AG04449 (cell line): ENCODE data around the gene MAN2A2.
"Not testable (repeated sequence)": the region's sequence is repeated elsewhere in the genome, so short reads cannot be mapped to it uniquely, and the experiment has no call there.

Experiments used
- CTCF ChIA-PET: fragments of 350-600 bp; formaldehyde crosslinking; extraction: SDS; loops from one replicate; lab custom pipeline; 2021; ENCODE audit warnings: antibody characterized with exemption; lab: Yijun Ruan, JAX
- POLR2A ChIA-PET: fragments of 400-600, 350-600 bp; formaldehyde crosslinking; extraction: SDS; loops from one replicate; lab custom pipeline; 2020; ENCODE audit warnings: antibody characterized with exemption, inconsistent platforms; lab: Yijun Ruan, JAX
- DNase-seq: peaks from one replicate; pipeline ENCODE4 v3.0.0-alpha.2; 2010; ENCODE audit warnings: low read depth, low spot score
- H3K4me3 ChIP-seq: 2 replicates; pipeline ENCODE4 v1.5.1; 2011; ENCODE audit warnings: low read depth, mild to moderate bottlenecking, control low read depth, low read length
- CTCF ChIP-seq: IDR thresholded peaks from one replicate; pipeline ENCODE4 v1.5.1; 2011; ENCODE audit warnings: mild to moderate bottlenecking, moderate library complexity, low read length, control low read depth, inconsistent platforms; ENCODE audit not compliant: insufficient read depth; ENCODE audit errors: missing control alignments

MAN2A2 gene

GRCh38 chr15:90918835-90919234 lies 15.7 kb downstream of the MAN2A2 start:
- POLR2A ChIA-PET: no interaction called here
- no peak for DNase-seq
- CTCF ChIA-PET: interaction anchor here (1.2 to 14.1 kb wide), 2 partner anchors 14 to 16 kb away, joined by 3 to 180 read pairs; partner anchors contain the start of genes HDDC3 and UNC45A
- H3K4me3 ChIP-seq: no peak overlapping the region
- TF ChIP-seq CTCF: no peak

- ChIA-PET CTCF (interaction anchor here (1.0 to 14.1 kb wide), 4 partner anchors 10 to 20 kb away, joined by 3 to 180 read pairs (median 4); partner anchors contain the start of genes HDDC3 and UNC45A), POLR2A (no interaction called here)
- DNase-seq: no peak
- no peak for TF ChIP-seq CTCF
- H3K4me3 ChIP-seq: no peak overlapping the region
Observed at GRCh38 chr15:90921887-90922286, 18.8 kb downstream of the MAN2A2 start.

- H3K4me3 ChIP-seq, DNase-seq, POLR2A ChIA-PET: not testable (repeated sequence)
- CTCF ChIA-PET: interaction anchor here (1.0 to 14.1 kb wide), 4 partner anchors 10 to 37 kb away, joined by 4 to 180 read pairs (median 4); partner anchors contain the start of genes HDDC3 and UNC45A
Observed at GRCh38 chr15:90922712-90923322, 19.7 kb downstream of the MAN2A2 start.

GRCh38 chr15:90924375-90924774 lies 21.3 kb downstream of the MAN2A2 start:
- no peak for DNase-seq
- no peak for TF ChIP-seq CTCF
- POLR2A ChIA-PET: no interaction called here
- CTCF ChIA-PET: interaction anchor here (1.3 to 14.1 kb wide), 3 partner anchors 8 to 38 kb away, joined by 3 to 180 read pairs (median 10); partner anchors contain the start of genes HDDC3 and UNC45A
- no peak overlapping the region for H3K4me3 ChIP-seq

- CTCF ChIA-PET: interaction anchor here (1.4 to 14.1 kb wide), 2 partner anchors 6 to 30 kb away, joined by 3 to 180 read pairs; partner anchors contain the start of genes HDDC3 and UNC45A
- POLR2A ChIA-PET, H3K4me3 ChIP-seq, DNase-seq: not testable (repeated sequence)
Observed at GRCh38 chr15:90926766-90927165, 23.7 kb downstream of the MAN2A2 start.

GRCh38 chr15:90928106-90928505 lies 25.0 kb downstream of the MAN2A2 start:
- POLR2A ChIA-PET, DNase-seq, H3K4me3 ChIP-seq: not testable (repeated sequence)
- CTCF ChIA-PET: interaction anchor here (1.0 to 10.1 kb wide), 2 partner anchors 23 to 33 kb away, joined by 3 to 186 read pairs; partner anchors contain the start of gene MAN2A2

- peak overlapping the region; percentile 62 for H3K4me3 ChIP-seq
- ChIA-PET CTCF (interaction anchor here (1.0 to 20.3 kb wide), 6 partner anchors 10 to 281 kb away, joined by 3 to 479 read pairs (median 116); partner anchors contain the start of genes MAN2A2 and RCCD1), POLR2A (interaction anchor here (1.3 kb wide), 1 partner anchor 27 kb away, joined by 4 read pairs; no protein-coding TSS in a partner anchor)
- no peak for TF ChIP-seq CTCF
- DNase-seq: no peak
Observed at GRCh38 chr15:90929246-90930019, 26.3 kb downstream of the MAN2A2 start.
